HG02870 (cell line): ENCODE results near the gene GCG.

Experiments
- ATAC-seq: cut with Tn5 transposase; IDR thresholded peaks from one replicate; pipeline ENCODE4 v1.9.1; 2021; ENCODE audit warnings: mild to moderate bottlenecking, moderate library complexity; ENCODE audit not compliant: unreplicated experiment

Gene GCG

GRCh38 chr2:162106146-162106551 lies 45.9 kb downstream of the GCG start:
- no peak for ATAC-seq

GRCh38 chr2:162103443-162104009 lies 48.5 kb downstream of the GCG start:
- no peak for ATAC-seq

GRCh38 chr2:162100579-162100978 lies 51.5 kb downstream of the GCG start:
- ATAC-seq: no peak

- no peak for ATAC-seq
Observed at GRCh38 chr2:162099836-162100235, 52.2 kb downstream of the GCG start.
